ENCODE data around the gene MAB21L1. TPM values are rescaled to one million over a fixed set of nuclear protein-coding genes. Genes with fewer than 3 reads are reported as not detected.

MAB21L1 gene
- total and polyA plus RNA-seq, 4 donors = under 0.01 to 0.07 (median 0.03) TPM; not detected in 1

DNA sequence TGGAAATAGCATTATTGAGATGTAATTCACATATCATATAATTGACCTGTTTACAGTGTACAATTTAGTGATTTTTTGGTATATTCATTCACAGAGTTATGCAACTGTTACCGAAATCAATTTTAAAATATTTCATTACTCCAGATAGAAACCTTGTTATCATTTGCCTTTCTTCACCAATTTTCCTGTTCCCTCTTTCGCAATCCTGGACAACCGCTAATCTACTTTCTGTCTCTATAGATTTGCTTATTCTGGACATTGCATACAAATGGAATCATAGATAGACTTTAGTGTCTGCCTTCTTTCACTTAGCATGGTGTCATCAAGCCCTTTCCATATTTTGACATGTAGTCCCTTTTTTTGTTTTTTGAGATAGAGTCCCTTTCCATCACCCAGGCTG is 19.2 kb downstream of the MAB21L1 start (continued):
- TF ChIP-seq REST (IDR thresholded peaks at IDR 0.05) = no peak

- no peak overlapping the region for H3K4me3 ChIP-seq (ENCODE audit: low read depth in 1 of 3, low read length in 3 of 3)
- no peak overlapping the region for H3K27ac ChIP-seq (ENCODE audit: low read depth in 1 of 2, low read length in 2 of 2)
- DNase-seq (ENCODE audit: low spot score) = no peak
- no peaks in the 10 kb centered on the region for H3K9me3 ChIP-seq (ENCODE audit: control insufficient read depth in 4 of 4, low read length in 3 of 4)
- H3K4me1 ChIP-seq (ENCODE audit: control insufficient read depth in 4 of 4, insufficient read depth in 4 of 4, low read length in 3 of 4) = no peaks in the 10 kb centered on the region
- no peaks in the 10 kb centered on the region for H3K36me3 ChIP-seq (ENCODE audit: control insufficient read depth in 4 of 4, insufficient read depth in 3 of 4, low read depth in 1 of 4, low read length in 3 of 4)
- H3K27me3 ChIP-seq (ENCODE audit: control insufficient read depth in 4 of 4, insufficient read depth in 4 of 4, low read length in 3 of 4) = no peaks in the 10 kb centered on the region
- TF ChIP-seq ATF3 (IDR thresholded peaks at IDR 0.05) (no peak), YY1 (IDR thresholded peaks at IDR 0.05) (no peak), HNF4A (conservative IDR thresholded peaks at IDR 0.05) (no peak), ZBTB33 (IDR thresholded peaks at IDR 0.05) (no peak), TAF1 (conservative IDR thresholded peaks at IDR 0.05) (no peak), NR2F2 (IDR thresholded peaks at IDR 0.05) (no peak), FOXA1 (IDR thresholded peaks at IDR 0.05) (no peak), RXRA (IDR thresholded peaks at IDR 0.05) (no peak), MAX (IDR thresholded peaks at IDR 0.05) (no peak), REST (IDR thresholded peaks at IDR 0.05) (no peak), SP1 (IDR thresholded peaks at IDR 0.05) (no peak)
- 73% methylated on average over 1 of the region's 1 CpG for WGBS
- H3K9ac ChIP-seq (ENCODE audit: low read depth in 1 of 2, low read length in 2 of 2) = no peak overlapping the region
Observed at GRCh38 chr13:35455022-35455421, 21.5 kb downstream of the MAB21L1 start.

GRCh38 chr13:35449821-35450220 is 26.7 kb downstream of the MAB21L1 start:
- no peak for DNase-seq (ENCODE audit: low spot score)
- Histone ChIP-seq H3K27me3 (ENCODE audit: control insufficient read depth in 4 of 4, insufficient read depth in 4 of 4, low read length in 3 of 4) (no peaks in the 10 kb centered on the region), H3K4me3 (ENCODE audit: low read depth in 1 of 3, low read length in 3 of 3) (no peak overlapping the region), H3K36me3 (ENCODE audit: control insufficient read depth in 4 of 4, insufficient read depth in 3 of 4, low read depth in 1 of 4, low read length in 3 of 4) (no peaks in the 10 kb centered on the region), H3K27ac (ENCODE audit: low read depth in 1 of 2, low read length in 2 of 2) (no peak overlapping the region), H3K9me3 (ENCODE audit: control insufficient read depth in 4 of 4, low read length in 3 of 4) (no peaks in the 10 kb centered on the region), H3K9ac (ENCODE audit: low read depth in 1 of 2, low read length in 2 of 2) (no peak overlapping the region), H3K4me1 (ENCODE audit: control insufficient read depth in 4 of 4, insufficient read depth in 4 of 4, low read length in 3 of 4) (no peaks in the 10 kb centered on the region)
- WGBS = 90% methylated on average over 2 of the region's 2 CpGs
- TF ChIP-seq NR2F2 (IDR thresholded peaks at IDR 0.05) = no peak
- TF ChIP-seq FOXA1 (IDR thresholded peaks at IDR 0.05) = no peak

Measured in liver (tissue), 9 donors.